Muscle layer of colon (tissue), 2 donors: ENCODE measurements around the gene PRDM16.

Experiments
- H3K27ac ChIP-seq: one replicate; pipeline ENCODE4 v1.7.0; 2013; ENCODE audit warnings: low read depth, mild to moderate bottlenecking, low read length, moderate library complexity
- H3K27me3 ChIP-seq, 2 donors: one replicate each; pipeline ENCODE4 v1.7.0; 2013; ENCODE audit warnings: low read length in 2 of 2, mild to moderate bottlenecking in 2 of 2; ENCODE audit not compliant: insufficient read depth in 2 of 2, control insufficient read depth in 1 of 2
- H3K36me3 ChIP-seq: one replicate; pipeline ENCODE4 v1.7.0; 2013; ENCODE audit warnings: mild to moderate bottlenecking, low read length; ENCODE audit not compliant: insufficient read depth
- H3K4me1 ChIP-seq: one replicate; pipeline ENCODE4 v1.7.0; 2013; ENCODE audit warnings: mild to moderate bottlenecking, low read length; ENCODE audit not compliant: insufficient read depth
- H3K4me3 ChIP-seq, 2 donors: one replicate each; pipeline ENCODE4 v1.7.0; 2013; ENCODE audit warnings: low read length in 2 of 2, low read depth in 1 of 2, mild to moderate bottlenecking in 1 of 2, moderate library complexity in 1 of 2
- H3K9ac ChIP-seq: one replicate; pipeline ENCODE4 v1.7.0; 2013; ENCODE audit warnings: low read length
- H3K9me3 ChIP-seq: one replicate; pipeline ENCODE4 v1.7.0; 2013; ENCODE audit warnings: mild to moderate bottlenecking, low read length
- donor health status: abdominal sarcoma.
- donor health status: Adenocarcinoma of cecum.

The PRDM16 gene

DNA sequence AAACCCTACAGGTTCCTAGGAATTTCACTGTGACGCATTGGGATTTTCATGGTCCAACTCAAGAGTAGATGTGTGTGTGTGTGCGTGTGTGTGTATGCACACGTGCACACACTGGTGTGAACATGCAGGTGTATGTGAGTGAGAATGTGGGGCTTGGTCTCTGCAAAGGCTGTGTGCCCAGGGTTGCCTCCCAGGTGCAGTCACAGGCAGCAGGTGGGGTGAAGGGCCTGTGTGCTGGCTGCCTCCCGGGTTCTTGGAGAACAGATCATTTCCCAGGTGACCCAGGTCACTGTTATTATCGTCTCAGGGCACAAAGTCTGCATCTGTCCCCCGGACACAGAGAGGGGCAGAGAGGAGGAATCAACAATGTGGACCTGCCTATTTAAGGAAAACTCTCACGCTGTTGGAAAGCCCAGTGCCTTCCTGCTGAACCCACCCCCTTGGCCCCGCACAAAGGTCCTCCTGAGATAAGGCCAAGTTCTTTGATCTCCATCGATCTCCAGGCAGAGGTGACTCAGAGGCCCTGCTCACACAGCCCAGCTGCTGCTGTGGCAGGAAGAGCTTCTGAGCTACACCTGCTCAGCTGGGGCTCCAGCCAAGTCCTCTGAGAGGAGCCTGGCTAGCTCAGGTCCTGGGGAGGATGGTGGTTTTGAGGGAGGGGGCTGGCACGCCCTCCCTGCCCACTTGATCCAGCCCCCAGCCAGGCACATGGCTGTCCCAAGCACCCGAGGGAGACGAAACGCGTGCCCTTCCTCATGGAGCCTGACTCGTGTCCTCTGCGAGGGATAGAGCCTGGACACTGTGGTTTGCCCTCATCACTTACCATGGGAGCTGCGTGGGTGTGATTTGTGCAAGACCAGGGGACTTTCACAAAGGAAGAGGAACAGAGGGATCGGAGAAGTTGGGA, 251.5 kb downstream of the PRDM16 start:
- Histone ChIP-seq H3K36me3 (no peaks in the 10 kb centered on the region), H3K9ac (no peak overlapping the region), H3K27me3 (peaks cover 3 to 42% of the 10 kb centered on the region in 2 donors), H3K4me1 (peaks cover 11% of the 10 kb centered on the region), H3K4me3 (no peak overlapping the region), H3K27ac (no peak overlapping the region), H3K9me3 (no peaks in the 10 kb centered on the region)

- H3K36me3 ChIP-seq, result no peaks in the 10 kb centered on the region
- H3K27me3 ChIP-seq, result peaks cover 0 to 34% of the 10 kb centered on the region in 2 donors
- H3K27ac ChIP-seq, result no peak overlapping the region
- no peaks in the 10 kb centered on the region for H3K9me3 ChIP-seq
- no peak overlapping the region for H3K9ac ChIP-seq
- H3K4me1 ChIP-seq, result peaks cover 11% of the 10 kb centered on the region
- no peak overlapping the region for H3K4me3 ChIP-seq
Observed at GRCh38 chr1:3321559-3322449, 252.8 kb downstream of the PRDM16 start.

DNA sequence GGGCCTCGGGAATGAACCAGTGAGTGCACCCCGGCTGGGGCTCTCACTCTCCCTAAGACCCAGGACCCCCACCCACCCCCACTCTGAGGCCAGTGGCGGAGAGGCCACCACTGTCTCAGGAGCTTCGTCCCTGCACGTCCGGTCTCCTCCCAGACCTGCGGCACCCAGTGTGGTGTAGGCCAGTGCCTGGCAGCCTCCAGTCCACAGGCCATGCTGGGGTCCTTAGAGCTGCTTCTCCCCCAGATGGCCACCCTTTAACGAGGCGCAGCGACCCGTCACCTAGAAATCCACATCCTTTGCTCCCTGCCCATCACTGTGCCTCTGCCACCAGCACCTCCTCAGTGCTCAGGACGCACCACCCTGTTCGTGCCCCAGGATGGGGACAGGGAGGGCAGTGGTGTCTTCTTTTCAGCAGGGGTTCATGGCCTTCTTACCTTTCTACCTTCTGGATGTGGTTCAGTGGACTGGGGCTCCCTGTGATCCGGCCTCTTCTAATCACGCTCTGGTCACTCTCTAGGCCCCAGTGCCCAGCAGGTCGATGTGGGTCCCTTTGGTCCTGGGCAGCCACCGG, 253.5 kb downstream of the PRDM16 start:
- H3K4me1 ChIP-seq, result peaks cover 11% of the 10 kb centered on the region
- peaks cover 0 to 29% of the 10 kb centered on the region in 2 donors for H3K27me3 ChIP-seq
- no peaks in the 10 kb centered on the region for H3K9me3 ChIP-seq
- no peak overlapping the region for H3K4me3 ChIP-seq
- no peak overlapping the region for H3K27ac ChIP-seq
- no peaks in the 10 kb centered on the region for H3K36me3 ChIP-seq
- no peak overlapping the region for H3K9ac ChIP-seq

GRCh38 chr1:3323021-3323795, 254.2 kb downstream of the PRDM16 start:
- H3K36me3 ChIP-seq, result no peaks in the 10 kb centered on the region
- H3K27ac ChIP-seq, result no peak overlapping the region
- no peaks in the 10 kb centered on the region for H3K9me3 ChIP-seq
- H3K27me3 ChIP-seq, result peaks cover 0 to 29% of the 10 kb centered on the region in 2 donors
- no peak overlapping the region for H3K9ac ChIP-seq
- no peak overlapping the region for H3K4me3 ChIP-seq
- H3K4me1 ChIP-seq, result peaks cover 11% of the 10 kb centered on the region

- Histone ChIP-seq H3K9me3 (no peaks in the 10 kb centered on the region), H3K27ac (no peak overlapping the region), H3K36me3 (no peaks in the 10 kb centered on the region), H3K27me3 (peaks cover 0 to 29% of the 10 kb centered on the region in 2 donors), H3K4me1 (peaks cover 11% of the 10 kb centered on the region), H3K4me3 (no peak overlapping the region), H3K9ac (no peak overlapping the region)
Observed at GRCh38 chr1:3323796-3324703, 255.0 kb downstream of the PRDM16 start.

DNA sequence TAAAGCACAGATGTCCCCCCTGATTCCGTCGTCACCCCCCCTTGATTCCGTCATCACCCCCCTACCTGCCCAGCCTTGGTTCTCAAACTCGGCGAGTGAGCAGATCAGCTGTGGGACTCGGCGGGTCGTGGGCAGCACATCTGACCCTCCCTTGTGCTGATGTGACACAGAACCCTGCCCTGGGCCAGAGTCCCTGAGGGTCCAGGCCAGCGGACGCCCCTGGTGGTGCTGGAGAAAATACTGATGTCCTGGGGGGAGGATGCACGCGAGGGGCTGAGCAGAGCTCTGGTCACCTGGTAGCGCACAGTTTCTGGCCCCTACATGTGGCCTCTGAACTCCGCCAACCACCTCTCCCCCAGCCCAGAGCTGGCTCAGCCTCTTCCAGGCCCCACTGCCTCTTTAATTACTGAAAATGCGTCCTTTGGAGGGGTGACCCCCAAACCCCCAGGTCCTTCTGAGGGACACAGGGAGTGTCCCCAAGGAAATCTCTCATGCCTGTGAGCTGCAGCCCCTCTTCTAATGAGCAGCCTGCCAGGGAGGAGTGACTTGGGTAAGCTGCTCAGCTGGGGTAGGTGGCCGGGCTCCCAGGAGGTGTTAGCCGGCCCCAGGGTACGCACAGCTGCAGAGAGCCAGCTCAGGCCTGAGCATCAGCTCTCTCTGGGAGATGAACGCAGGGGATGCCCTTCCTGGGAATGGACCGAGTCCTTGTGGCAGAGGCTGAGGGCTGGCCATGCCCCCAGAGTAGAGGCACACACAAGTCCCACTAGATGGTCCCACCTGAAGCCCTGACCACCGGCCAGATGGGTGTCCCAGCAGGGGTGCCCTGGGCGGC, 255.9 kb downstream of the PRDM16 start:
- peaks cover 11% of the 10 kb centered on the region for H3K4me1 ChIP-seq
- H3K27me3 ChIP-seq, result peaks cover 0 to 28% of the 10 kb centered on the region in 2 donors
- H3K9ac ChIP-seq, result no peak overlapping the region
- H3K27ac ChIP-seq, result no peak overlapping the region
- no peaks in the 10 kb centered on the region for H3K36me3 ChIP-seq
- no peaks in the 10 kb centered on the region for H3K9me3 ChIP-seq
- no peak overlapping the region for H3K4me3 ChIP-seq

- Histone ChIP-seq H3K36me3 (no peaks in the 10 kb centered on the region), H3K27me3 (peaks cover 0 to 25% of the 10 kb centered on the region in 2 donors), H3K27ac (no peak overlapping the region), H3K4me1 (peaks cover 11% of the 10 kb centered on the region), H3K9me3 (no peaks in the 10 kb centered on the region), H3K9ac (no peak overlapping the region), H3K4me3 (no peak overlapping the region)
Observed at GRCh38 chr1:3326516-3327388, 257.7 kb downstream of the PRDM16 start.

GRCh38 chr1:3327389-3327702, 258.3 kb downstream of the PRDM16 start:
- peaks cover 11% of the 10 kb centered on the region for H3K4me1 ChIP-seq
- H3K4me3 ChIP-seq, result no peak overlapping the region
- H3K9ac ChIP-seq, result no peak overlapping the region
- H3K9me3 ChIP-seq, result no peaks in the 10 kb centered on the region
- no peak overlapping the region for H3K27ac ChIP-seq
- peaks cover 0 to 25% of the 10 kb centered on the region in 2 donors for H3K27me3 ChIP-seq
- H3K36me3 ChIP-seq, result no peaks in the 10 kb centered on the region

GRCh38 chr1:3327936-3328590, 259.1 kb downstream of the PRDM16 start:
- H3K27me3 ChIP-seq, result peaks cover 0 to 19% of the 10 kb centered on the region in 2 donors
- no peak overlapping the region for H3K9ac ChIP-seq
- no peaks in the 10 kb centered on the region for H3K36me3 ChIP-seq
- H3K4me3 ChIP-seq, result no peak overlapping the region
- H3K4me1 ChIP-seq, result peaks cover 6% of the 10 kb centered on the region
- H3K9me3 ChIP-seq, result no peaks in the 10 kb centered on the region
- no peak overlapping the region for H3K27ac ChIP-seq
